Hepatocyte (in vitro differentiated cells): ENCODE results near the gene MAPKAP1. TPM values are rescaled to one million over a fixed set of nuclear protein-coding genes. Genes with fewer than 3 reads are reported as not detected.

ENCODE experiments used
- DNase-seq: peaks from one replicate; pipeline ENCODE4 v3.0.0-alpha.2; 2016; ENCODE audit warnings: low spot score
- H2AFZ ChIP-seq: fragments of 200-600 bp; sonication (generic); 2 replicates; pipeline ENCODE4 v1.6.0; 2016; ENCODE audit warnings: antibody characterized with exemption, mild to moderate bottlenecking
- H3K27ac ChIP-seq: fragments of 200-600 bp; sonication (generic); 2 replicates; pipeline ENCODE4 v1.5.1; 2016; ENCODE audit warnings: mild to moderate bottlenecking
- H3K27me3 ChIP-seq: fragments of 200-600 bp; sonication (generic); 2 replicates; pipeline ENCODE4 v1.6.1; 2016
- H3K36me3 ChIP-seq: fragments of 200-600 bp; sonication (generic); replicated peaks from 2 replicates; pipeline ENCODE4 v1.5.1; 2016; ENCODE audit warnings: low read depth; ENCODE audit not compliant: insufficient read depth
- H3K4me1 ChIP-seq: fragments of 200-600 bp; sonication (generic); 2 replicates; pipeline ENCODE4 v1.5.1; 2016; ENCODE audit warnings: mild to moderate bottlenecking, moderate library complexity; ENCODE audit not compliant: insufficient read depth
- H3K4me2 ChIP-seq: fragments of 200-600 bp; sonication (generic); 2 replicates; pipeline ENCODE4 v1.6.0; 2016
- H3K4me3 ChIP-seq: fragments of 200-600 bp; sonication (generic); 2 replicates; pipeline ENCODE4 v1.5.1; 2016; ENCODE audit warnings: mild to moderate bottlenecking
- H3K79me2 ChIP-seq: fragments of 200-600 bp; sonication (generic); 2 replicates; pipeline ENCODE4 v1.6.0; 2017; ENCODE audit warnings: mild to moderate bottlenecking
- H3K9me2 ChIP-seq: fragments of 200-600 bp; sonication (generic); replicated peaks from 2 replicates; pipeline ENCODE4 v1.6.0; 2017; ENCODE audit warnings: mild to moderate bottlenecking; ENCODE audit not compliant: insufficient read depth
- H3K9me3 ChIP-seq: fragments of 200-600 bp; sonication (generic); 2 replicates; pipeline ENCODE4 v1.5.1; 2016; ENCODE audit warnings: low read depth, mild to moderate bottlenecking
- H4K20me1 ChIP-seq: fragments of 200-600 bp; sonication (generic); 2 replicates; pipeline ENCODE4 v1.6.0; 2016; ENCODE audit warnings: mild to moderate bottlenecking; ENCODE audit not compliant: insufficient read depth, poor library complexity, severe bottlenecking
- EZH2 ChIP-seq: fragments of 200-600 bp; sonication (generic); IDR thresholded peaks from 2 replicates; pipeline ENCODE4 v1.6.1; 2016; ENCODE audit warnings: antibody characterized with exemption, mild to moderate bottlenecking, borderline replicate concordance
- EZH2phosphoT487 ChIP-seq: fragments of 200-600 bp; sonication (generic); IDR thresholded peaks from one replicate; pipeline ENCODE4 v1.6.1; 2018; ENCODE audit warnings: antibody characterized with exemption, mild to moderate bottlenecking, low read depth, moderate library complexity; ENCODE audit not compliant: unreplicated experiment, severe bottlenecking
- WGBS: methylation state at CpG from one replicate; pipeline ENCODE4 v1.1.6; 2016; ENCODE audit warnings: low lambda C conversion rate; ENCODE audit errors: missing lambda C conversion rate; 5-methylcytosine and 5-hydroxymethylcytosine counted together
- polyA plus RNA-seq: library from polyadenylated mRNA; unstranded; fragments of >200 nt; fragmentation: Nextera tagmentation; extraction: Ambion mirVana; gene quantifications from 2 replicates; pipeline ENCODE4 v1.2.1, GENCODE V29; 2016
- total RNA-seq: library from RNA; depleted of rRNA; stranded (reverse); fragments of >200 nt; gene quantifications from 2 replicates; pipeline ENCODE4 v1.2.3, GENCODE V29; 2014
- TF ChIP-seq, protein P1 (sequence below): fragments of 200-600 bp; sonication (generic); IDR thresholded peaks from 2 replicates; pipeline ENCODE4 v1.5.1; 2016; ENCODE audit warnings: antibody characterized with exemption, mild to moderate bottlenecking; ENCODE audit not compliant: poor library complexity

MAPKAP1 gene
- total and polyA plus RNA-seq, 2 experiments from 2014 or later: 74.5 to 79.4 TPM

DNA sequence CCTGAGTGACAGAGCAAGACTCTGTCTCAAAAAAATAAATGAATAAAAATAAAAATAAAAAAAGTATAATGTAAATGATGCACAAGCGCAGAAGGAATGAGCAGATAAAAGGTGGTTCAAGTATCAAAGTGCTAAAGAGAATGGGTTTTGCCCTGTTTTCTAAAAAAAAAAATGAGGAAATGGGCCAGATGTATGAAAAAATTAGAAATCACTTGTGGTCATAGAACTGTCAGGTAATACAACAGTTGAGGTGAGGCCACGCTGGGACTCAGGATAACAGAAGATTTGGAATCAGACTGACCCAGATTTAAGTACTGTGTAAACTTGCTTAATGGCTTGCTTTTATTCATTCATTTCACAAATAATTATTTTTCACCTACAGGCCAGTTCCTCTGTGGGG lies 69.8 kb downstream of the MAPKAP1 start:
- H3K79me2 ChIP-seq: peaks cover 47% of the 10 kb centered on the region
- no peak for DNase-seq
- TF ChIP-seq EZH2phosphoT487: no peak
- TF ChIP-seq, protein P1, sequence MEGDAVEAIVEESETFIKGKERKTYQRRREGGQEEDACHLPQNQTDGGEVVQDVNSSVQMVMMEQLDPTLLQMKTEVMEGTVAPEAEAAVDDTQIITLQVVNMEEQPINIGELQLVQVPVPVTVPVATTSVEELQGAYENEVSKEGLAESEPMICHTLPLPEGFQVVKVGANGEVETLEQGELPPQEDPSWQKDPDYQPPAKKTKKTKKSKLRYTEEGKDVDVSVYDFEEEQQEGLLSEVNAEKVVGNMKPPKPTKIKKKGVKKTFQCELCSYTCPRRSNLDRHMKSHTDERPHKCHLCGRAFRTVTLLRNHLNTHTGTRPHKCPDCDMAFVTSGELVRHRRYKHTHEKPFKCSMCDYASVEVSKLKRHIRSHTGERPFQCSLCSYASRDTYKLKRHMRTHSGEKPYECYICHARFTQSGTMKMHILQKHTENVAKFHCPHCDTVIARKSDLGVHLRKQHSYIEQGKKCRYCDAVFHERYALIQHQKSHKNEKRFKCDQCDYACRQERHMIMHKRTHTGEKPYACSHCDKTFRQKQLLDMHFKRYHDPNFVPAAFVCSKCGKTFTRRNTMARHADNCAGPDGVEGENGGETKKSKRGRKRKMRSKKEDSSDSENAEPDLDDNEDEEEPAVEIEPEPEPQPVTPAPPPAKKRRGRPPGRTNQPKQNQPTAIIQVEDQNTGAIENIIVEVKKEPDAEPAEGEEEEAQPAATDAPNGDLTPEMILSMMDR: no peak
- no peak for TF ChIP-seq EZH2
- peaks cover 17% of the 10 kb centered on the region for H3K4me1 ChIP-seq
- H4K20me1 ChIP-seq: peaks cover 2% of the 10 kb centered on the region
- no peak overlapping the region for H3K4me2 ChIP-seq
- no peak overlapping the region for H3K27ac ChIP-seq
- WGBS: 94% methylated on average over 2 of the region's 2 CpGs
- no peaks in the 10 kb centered on the region for H3K27me3 ChIP-seq
- H3K9me2 ChIP-seq: no peaks in the 10 kb centered on the region
- no peaks in the 10 kb centered on the region for H3K36me3 ChIP-seq
- H3K9me3 ChIP-seq: no peaks in the 10 kb centered on the region
- no peak overlapping the region for H2AFZ ChIP-seq
- H3K4me3 ChIP-seq: no peak overlapping the region

DNA sequence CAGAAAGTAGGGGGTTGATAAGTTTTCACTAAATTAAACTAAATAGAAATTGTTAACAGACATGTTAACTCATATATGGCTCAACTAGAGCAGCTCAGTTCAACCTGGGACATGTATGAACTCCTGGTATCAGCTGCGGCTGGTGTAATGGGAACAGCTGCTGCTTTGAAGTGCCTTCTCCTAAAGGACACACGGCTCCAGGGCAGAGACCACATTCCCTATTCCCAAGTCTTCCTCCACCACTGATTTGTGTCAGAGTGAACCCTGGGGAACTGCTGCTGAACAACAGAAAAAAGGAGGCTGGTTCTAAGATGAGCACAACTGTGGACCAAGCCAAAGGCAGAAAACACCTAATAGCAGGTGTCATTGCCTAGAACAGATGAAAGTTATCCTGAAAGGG lies 71.1 kb downstream of the MAPKAP1 start:
- H3K4me1 ChIP-seq: peaks cover 17% of the 10 kb centered on the region
- H3K9me3 ChIP-seq: no peaks in the 10 kb centered on the region
- H3K4me2 ChIP-seq: no peak overlapping the region
- H3K27me3 ChIP-seq: no peaks in the 10 kb centered on the region
- no peaks in the 10 kb centered on the region for H3K9me2 ChIP-seq
- peaks cover 52% of the 10 kb centered on the region for H3K79me2 ChIP-seq
- 62% methylated on average over 2 of the region's 2 CpGs for WGBS
- no peak overlapping the region for H2AFZ ChIP-seq
- peaks cover 5% of the 10 kb centered on the region for H4K20me1 ChIP-seq
- H3K36me3 ChIP-seq: no peaks in the 10 kb centered on the region
- no peak for TF ChIP-seq EZH2
- TF ChIP-seq EZH2phosphoT487: no peak
- TF ChIP-seq, protein P1: no peak
- DNase-seq: no peak
- no peak overlapping the region for H3K27ac ChIP-seq
- H3K4me3 ChIP-seq: no peak overlapping the region

DNA sequence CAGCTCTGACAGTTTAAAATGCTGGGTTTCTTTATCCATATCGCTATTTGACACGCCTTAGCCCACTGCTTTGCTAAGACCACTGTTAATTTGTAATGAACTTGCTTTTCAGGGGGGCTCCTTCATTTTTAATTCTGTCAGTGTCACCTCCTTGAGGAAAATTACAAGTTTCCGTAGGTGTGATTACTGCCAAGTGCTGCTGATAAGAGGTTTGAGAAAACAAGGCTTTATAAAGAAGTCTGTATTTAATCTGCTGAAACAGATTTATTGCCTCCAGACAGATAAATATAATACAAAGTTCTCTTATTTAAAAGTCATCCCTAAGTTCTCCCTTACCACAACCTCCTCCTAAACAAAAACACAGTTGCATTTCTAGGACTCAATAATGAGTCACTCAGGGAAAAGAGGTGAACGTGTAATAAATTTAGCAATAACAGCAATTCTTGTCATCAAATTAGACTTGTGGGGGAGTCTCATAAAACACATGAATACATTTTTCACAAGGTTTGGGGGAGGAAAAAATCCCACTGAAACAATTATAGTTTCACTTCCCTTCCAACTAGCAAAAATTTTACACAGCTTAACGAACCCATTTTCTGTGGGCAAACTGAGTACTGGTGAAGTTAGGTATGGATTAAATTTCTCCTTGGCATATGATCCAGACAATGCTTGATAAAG lies 72.8 kb downstream of the MAPKAP1 start:
- H3K27ac ChIP-seq: peak overlapping the region; percentile 89
- peaks cover 17% of the 10 kb centered on the region for H3K4me1 ChIP-seq
- H3K4me3 ChIP-seq: no peak overlapping the region
- 74% methylated on average over 5 of the region's 5 CpGs for WGBS
- H3K4me2 ChIP-seq: peak overlapping the region; percentile 30
- no peak for DNase-seq
- TF ChIP-seq EZH2 (no peak), EZH2phosphoT487 (no peak)
- TF ChIP-seq, protein P1: no peak
- no peaks in the 10 kb centered on the region for H3K36me3 ChIP-seq
- H3K9me2 ChIP-seq: no peaks in the 10 kb centered on the region
- peaks cover 58% of the 10 kb centered on the region for H3K79me2 ChIP-seq
- no peak overlapping the region for H2AFZ ChIP-seq
- H3K9me3 ChIP-seq: no peaks in the 10 kb centered on the region
- peaks cover 10% of the 10 kb centered on the region for H4K20me1 ChIP-seq
- H3K27me3 ChIP-seq: no peaks in the 10 kb centered on the region
